ENCODE measurements around the gene TM9SF1.
"Not testable (repeated sequence)": the region's sequence is repeated elsewhere in the genome, so short reads cannot be mapped to it uniquely, and the experiment has no call there.

The TM9SF1 gene

DNA sequence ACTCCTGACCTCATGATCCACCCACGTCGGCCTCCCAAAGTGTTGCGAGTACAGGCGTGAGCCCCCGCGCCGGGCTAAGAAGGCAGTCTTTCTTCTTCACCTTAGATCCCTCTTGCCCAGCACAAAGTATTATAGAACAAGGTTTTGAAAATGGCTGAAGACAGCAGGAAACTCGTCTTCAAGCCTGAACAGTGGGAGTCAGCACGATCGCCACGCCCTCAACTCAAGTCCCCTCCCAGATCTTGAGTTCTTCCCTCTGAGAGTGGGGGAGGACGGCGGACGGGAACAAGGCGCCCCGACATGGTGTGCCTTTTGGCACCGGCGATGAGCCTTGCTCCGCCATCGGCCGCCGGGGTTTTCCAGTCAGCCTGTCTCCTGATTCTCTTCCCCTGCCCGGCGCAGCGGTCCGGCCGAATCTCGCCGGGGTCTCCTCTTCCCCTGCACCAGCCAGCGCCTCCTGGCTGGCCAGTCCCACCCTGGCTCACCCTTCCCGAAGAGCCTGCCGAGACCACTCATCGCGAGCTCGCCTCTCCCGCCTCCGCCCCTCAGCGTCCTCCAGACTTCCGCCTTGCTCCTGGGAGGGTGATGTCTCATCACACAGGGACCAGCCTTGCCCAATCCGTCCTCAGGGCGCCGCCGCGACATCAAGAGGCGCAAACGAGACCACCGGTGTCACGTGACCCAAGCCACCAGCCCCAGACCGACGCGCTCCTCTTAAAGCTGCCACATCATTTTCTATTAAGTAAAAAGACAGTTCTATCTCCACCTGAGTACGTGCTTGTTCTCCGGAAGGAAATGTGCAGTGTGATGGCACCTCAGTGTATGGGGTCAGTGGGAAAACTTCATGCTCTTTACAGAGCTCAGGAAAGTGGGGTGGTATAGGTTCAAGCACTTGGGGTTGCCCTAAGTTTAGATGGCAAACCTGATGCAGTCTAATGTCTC lies 18.0 kb upstream of the TM9SF1 start, which contains the start of gene CHMP4A:
Gene CHMP4A (minus strand): TSS at position 565 of the 942 bp plus-strand sequence. CDS start 49 bp downstream, at position 516.
- peak within 1 kb of the TSS; percentile 64 for H3K4me3 ChIP-seq (replicated peaks; ENCODE audit: low read depth, low read length)
- TF ChIP-seq, protein P1, sequence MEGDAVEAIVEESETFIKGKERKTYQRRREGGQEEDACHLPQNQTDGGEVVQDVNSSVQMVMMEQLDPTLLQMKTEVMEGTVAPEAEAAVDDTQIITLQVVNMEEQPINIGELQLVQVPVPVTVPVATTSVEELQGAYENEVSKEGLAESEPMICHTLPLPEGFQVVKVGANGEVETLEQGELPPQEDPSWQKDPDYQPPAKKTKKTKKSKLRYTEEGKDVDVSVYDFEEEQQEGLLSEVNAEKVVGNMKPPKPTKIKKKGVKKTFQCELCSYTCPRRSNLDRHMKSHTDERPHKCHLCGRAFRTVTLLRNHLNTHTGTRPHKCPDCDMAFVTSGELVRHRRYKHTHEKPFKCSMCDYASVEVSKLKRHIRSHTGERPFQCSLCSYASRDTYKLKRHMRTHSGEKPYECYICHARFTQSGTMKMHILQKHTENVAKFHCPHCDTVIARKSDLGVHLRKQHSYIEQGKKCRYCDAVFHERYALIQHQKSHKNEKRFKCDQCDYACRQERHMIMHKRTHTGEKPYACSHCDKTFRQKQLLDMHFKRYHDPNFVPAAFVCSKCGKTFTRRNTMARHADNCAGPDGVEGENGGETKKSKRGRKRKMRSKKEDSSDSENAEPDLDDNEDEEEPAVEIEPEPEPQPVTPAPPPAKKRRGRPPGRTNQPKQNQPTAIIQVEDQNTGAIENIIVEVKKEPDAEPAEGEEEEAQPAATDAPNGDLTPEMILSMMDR (IDR thresholded peaks at IDR 0.05; ENCODE audit: low read length, missing control alignments) = peak; percentile 9
- DNase-seq (ENCODE audit: low read depth) = peak; percentile 99

DNA sequence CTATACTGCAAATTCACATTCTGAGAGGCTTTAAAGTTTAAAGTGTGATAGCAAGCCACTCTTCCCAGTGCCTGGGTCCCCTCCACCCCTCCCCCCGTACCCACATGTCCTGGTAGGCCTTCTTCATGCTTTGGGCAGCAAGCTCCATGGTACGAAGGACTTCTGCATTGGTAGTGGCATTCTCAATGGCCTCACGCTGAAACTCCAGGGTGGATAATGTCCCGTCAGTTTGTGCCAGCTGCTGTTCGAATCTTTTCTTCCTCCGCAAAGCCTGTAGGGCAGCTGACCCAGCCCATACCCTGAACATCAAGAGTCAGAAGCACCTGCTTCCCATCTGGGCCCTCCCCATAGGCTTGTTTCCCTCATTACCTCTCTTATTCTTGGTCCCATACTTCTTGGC lies 16.1 kb upstream of the TM9SF1 start:
- H3K4me3 ChIP-seq (replicated peaks; ENCODE audit: low read depth, low read length) = no peak overlapping the region
- no peak for DNase-seq (ENCODE audit: low read depth)
- TF ChIP-seq, protein P1 (IDR thresholded peaks at IDR 0.05; ENCODE audit: low read length, missing control alignments) = no peak

DNA sequence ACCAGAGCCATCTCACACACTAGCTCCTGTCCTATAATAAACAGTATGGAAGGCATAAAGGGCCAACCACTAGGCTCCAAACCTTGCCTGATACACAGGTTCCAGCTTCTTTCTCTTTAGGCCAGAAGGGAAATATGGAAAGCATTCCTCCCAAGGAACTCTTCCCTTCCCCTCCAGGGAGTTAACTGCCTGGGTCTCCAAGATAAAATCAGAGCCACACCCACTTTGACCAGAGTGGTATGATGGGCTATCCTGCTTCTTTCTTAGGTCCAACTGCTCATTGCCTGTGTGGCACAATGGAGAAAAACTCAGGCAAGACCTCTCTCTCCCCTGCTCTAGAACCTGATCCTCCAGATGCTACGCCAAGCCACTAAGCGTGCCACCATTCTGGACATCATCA lies 12.4 kb upstream of the TM9SF1 start:
- TF ChIP-seq, protein P1 (IDR thresholded peaks at IDR 0.05; ENCODE audit: low read length, missing control alignments) = no peak
- no peak for DNase-seq (ENCODE audit: low read depth)
- H3K4me3 ChIP-seq (replicated peaks; ENCODE audit: low read depth, low read length) = no peak overlapping the region

DNA sequence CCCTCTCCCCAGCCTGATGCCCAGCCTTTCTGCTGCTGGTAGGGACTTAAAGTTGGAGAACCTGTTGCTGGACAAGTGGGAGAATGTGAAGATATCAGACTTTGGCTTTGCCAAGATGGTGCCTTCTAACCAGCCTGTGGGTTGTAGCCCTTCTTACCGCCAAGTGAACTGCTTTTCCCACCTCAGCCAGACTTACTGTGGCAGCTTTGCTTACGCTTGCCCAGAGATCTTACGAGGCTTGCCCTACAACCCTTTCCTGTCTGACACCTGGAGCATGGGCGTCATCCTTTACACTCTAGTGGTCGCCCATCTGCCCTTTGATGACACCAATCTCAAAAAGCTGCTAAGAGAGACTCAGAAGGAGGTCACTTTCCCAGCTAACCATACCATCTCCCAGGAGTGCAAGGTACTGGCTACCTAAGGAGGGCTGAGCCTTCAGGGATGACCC lies 11.9 kb upstream of the TM9SF1 start:
- H3K4me3 ChIP-seq (replicated peaks; ENCODE audit: low read depth, low read length) = no peak overlapping the region
- TF ChIP-seq, protein P1 (IDR thresholded peaks at IDR 0.05; ENCODE audit: low read length, missing control alignments) = no peak
- DNase-seq (ENCODE audit: low read depth) = no peak

DNA sequence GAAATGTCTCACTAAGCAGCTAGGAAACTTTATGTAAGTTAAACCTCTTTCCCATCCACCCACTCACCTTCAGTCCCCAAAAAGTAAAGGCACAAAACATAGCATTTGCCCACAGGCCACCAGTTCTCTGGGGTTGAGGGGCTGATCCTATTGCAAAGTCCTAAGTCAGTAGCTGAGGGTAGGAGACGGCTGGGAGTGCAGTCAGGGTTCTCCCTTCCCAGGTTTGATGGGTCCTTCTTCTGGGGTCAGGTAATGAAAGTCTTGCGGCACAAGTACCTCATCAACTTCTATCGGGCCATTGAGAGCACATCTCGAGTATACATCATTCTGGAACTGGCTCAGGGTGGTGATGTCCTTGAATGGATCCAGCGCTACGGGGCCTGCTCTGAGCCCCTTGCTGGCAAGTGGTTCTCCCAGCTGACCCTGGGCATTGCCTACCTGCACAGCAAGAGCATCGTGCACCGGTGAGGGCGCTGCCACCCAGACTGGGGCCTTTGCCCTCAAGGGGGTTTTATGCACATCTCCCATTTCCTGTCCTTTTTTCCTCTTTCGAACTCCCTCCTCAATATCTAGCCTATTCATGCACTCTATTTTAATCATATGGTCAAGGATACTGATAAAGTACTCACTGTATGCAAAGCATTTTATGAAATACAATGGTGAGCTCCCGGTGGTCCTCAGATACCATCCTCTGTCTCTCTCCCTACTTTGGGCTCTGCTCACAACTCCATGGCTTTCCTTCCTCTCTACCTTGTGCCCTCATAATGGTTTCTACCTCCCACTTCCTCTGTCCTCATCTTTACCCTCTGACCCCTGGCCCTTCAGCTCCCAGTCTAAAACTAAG lies 11.2 kb upstream of the TM9SF1 start:
- no peak overlapping the region for H3K4me3 ChIP-seq (replicated peaks; ENCODE audit: low read depth, low read length)
- TF ChIP-seq, protein P1 (IDR thresholded peaks at IDR 0.05; ENCODE audit: low read length, missing control alignments) = no peak
- no peak for DNase-seq (ENCODE audit: low read depth)

DNA sequence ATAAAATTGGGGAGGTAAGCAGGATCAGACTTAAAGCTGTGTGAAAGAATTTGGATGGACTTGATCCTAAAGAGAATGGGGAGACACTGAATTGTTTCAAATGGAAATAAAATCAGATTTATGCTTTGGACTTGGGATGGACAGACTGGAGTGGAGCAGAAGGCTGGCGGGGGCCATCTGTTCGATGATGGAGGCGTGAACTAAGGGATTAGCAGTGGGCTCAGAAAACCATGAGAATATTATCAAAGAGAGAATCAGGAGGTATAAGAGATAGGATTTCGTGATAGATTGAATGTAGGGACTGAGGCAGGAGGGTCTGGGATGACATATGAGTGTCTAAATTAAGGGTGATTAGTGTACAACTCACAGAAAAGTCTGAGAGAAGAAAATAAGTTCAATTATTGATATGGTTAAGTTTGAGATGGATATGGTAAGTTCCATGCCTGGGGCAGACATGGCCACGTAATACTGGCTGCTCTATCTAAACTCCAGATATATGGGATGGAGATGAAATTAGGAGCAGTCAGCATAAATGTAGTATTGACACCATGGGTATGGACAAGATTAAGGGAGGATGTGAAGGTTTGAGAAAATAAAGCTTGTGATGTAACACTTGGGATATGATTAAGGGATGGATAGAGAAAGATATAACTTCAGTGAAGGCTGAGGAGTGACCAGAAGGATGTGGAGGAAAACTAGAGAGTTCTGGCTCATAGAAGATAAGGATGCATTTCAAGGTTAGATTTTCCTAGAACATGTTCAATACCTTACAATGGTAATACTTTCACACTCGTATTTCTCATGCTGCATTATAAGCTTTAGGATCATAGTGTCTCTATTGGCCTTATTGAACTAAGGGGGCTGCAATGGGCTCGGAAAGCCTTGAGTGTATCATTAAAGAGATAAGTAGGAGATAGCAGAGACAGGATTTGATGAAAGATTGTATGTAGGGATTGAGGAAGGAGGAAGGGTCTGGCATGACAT lies 9.2 kb upstream of the TM9SF1 start:
- no peak for DNase-seq (ENCODE audit: low read depth)
- TF ChIP-seq, protein P1 (IDR thresholded peaks at IDR 0.05; ENCODE audit: low read length, missing control alignments) = no peak
- no peak overlapping the region for H3K4me3 ChIP-seq (replicated peaks; ENCODE audit: low read depth, low read length)

DNA sequence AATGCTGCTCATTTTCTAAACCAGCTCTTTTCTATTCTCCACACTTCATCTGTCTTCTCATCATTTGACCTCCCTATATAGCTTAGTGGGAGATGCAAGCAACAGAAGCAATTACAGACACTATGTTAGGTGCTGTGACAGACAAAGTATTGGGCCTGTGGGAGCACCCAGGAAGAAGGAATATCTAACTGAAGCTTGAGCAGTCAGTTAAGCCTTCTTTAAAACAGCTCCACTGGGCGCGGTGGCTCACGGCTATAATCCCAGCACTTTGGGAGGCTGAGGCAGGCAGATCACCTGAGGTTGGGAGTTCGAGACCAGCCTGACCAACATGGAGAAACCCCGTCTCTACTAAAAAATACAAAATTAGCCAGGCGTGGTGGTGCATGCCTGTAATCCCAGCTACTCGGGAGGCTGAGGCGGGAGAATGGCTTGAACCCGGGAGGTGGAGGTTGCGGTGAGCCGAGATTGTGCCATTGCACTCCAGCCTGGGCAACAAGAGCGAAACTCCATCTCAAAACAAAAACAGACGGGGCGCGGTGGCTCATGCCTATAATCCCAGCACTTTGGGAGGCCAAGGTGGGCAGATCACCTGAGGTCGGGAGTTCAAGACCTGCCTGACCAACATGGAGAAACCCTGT lies 8.1 kb upstream of the TM9SF1 start:
- not testable (repeated sequence) for H3K4me3 ChIP-seq (replicated peaks; ENCODE audit: low read depth, low read length); DNase-seq (ENCODE audit: low read depth)

DNA sequence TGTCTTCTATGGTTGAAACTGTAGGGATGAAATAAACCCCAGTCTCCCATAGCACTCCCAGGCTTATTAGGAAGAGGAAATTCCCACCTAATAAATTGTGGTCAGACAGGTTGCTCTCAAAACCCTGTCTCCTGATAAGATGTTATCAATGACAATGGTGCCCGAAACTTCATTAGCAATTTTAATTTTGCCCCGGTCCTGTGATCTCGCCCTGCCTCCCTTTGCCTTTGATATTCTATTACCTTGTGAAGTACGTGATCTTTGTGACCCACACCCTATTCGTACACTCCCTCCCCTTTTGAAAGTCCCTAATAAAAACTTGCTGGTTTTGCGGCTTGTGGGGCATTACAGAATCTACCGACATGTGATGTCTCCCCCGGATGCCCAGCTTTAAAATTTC lies 7.3 kb upstream of the TM9SF1 start:
- not testable (repeated sequence) for H3K4me3 ChIP-seq (replicated peaks; ENCODE audit: low read depth, low read length); DNase-seq (ENCODE audit: low read depth)

All from fibroblast of pulmonary artery (primary cell).